Stomach (tissue), 4 donors: ENCODE data around the gene PRSS27.

ENCODE experiments used
- POLR2A ChIP-seq, 4 donors: fragments of 450-650 bp; IDR thresholded peaks; one replicate each; pipeline ENCODE4 v1.6.1; 2016; ENCODE audit warnings: antibody characterized with exemption in 4 of 4, control low read depth in 2 of 4, mild to moderate bottlenecking in 1 of 4, moderate library complexity in 1 of 4
- POLR2AphosphoS5 ChIP-seq, 3 donors: sonication (generic); formaldehyde crosslinking; IDR thresholded peaks; one replicate each; pipeline ENCODE4 v1.6.1; 2016; ENCODE audit warnings: antibody characterized with exemption in 3 of 3
- TF ChIP-seq, protein P1 (sequence below), 7 experiments: fragments of 450-650 bp in 4 of 7; fragments of 200-600 bp in 3 of 7; sonication (generic) in 3 of 7; IDR thresholded peaks; one replicate each; pipeline ENCODE4 v1.5.1; 2016 to 2019; ENCODE audit warnings: antibody characterized with exemption in 7 of 7, control low read depth in 2 of 7, mild to moderate bottlenecking in 1 of 7

DNA sequence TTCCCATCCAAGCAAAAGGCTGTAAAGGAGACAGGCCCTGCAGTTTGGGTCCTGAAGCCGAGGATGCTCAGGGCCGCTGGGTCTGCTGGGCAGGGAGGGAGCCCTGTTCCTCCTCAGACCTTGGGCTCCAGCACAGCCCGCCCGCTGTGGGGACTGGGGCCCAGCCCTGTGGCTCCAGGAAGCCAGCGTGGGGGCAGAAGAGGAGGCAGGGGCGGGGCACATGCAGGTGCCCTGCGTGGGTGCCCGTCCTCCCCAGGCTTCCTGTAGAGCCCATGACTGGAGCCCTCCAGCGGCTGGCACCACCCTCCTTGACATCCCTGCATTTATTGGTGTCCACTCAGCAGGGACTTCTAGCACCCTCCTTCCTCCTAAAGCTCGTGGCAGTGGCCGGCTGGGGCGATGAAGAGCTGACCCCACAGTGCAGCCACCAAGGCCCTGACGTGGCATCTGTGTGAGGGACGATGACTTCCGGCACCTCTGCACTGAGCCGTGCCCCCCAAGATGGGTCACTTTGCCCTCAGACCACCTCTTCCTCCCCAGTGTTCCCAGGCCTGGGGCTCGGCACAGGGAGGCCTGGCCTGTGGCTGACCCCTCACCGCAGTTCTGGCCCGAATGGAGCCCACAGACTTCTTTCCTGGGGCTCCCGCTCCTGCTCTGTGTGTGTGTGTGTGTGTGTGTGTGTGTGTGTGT is 9.9 kb downstream of the PRSS27 start:
- TF ChIP-seq, protein P1, sequence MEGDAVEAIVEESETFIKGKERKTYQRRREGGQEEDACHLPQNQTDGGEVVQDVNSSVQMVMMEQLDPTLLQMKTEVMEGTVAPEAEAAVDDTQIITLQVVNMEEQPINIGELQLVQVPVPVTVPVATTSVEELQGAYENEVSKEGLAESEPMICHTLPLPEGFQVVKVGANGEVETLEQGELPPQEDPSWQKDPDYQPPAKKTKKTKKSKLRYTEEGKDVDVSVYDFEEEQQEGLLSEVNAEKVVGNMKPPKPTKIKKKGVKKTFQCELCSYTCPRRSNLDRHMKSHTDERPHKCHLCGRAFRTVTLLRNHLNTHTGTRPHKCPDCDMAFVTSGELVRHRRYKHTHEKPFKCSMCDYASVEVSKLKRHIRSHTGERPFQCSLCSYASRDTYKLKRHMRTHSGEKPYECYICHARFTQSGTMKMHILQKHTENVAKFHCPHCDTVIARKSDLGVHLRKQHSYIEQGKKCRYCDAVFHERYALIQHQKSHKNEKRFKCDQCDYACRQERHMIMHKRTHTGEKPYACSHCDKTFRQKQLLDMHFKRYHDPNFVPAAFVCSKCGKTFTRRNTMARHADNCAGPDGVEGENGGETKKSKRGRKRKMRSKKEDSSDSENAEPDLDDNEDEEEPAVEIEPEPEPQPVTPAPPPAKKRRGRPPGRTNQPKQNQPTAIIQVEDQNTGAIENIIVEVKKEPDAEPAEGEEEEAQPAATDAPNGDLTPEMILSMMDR (IDR thresholded peaks at IDR 0.05), result no peak
- TF ChIP-seq POLR2A (IDR thresholded peaks at IDR 0.05) (no peak), POLR2AphosphoS5 (IDR thresholded peaks at IDR 0.05) (no peak)
